ENCODE results near the gene DNAJC13.

The DNAJC13 gene

GRCh38 chr3:132435224-132435910, 18.1 kb downstream of the DNAJC13 start:
- H3K27ac Mint-ChIP-seq, result no peak overlapping the region

GRCh38 chr3:132435911-132436425, 18.7 kb downstream of the DNAJC13 start:
- H3K27ac Mint-ChIP-seq, result peak overlapping the region; percentile 3
- H3K36me3 Mint-ChIP-seq, result peaks cover 45% of the 10 kb centered on the region
- DNase-seq (ENCODE audit: low spot score in 2 of 2), result no peak
- no peaks in the 10 kb centered on the region for H3K9me3 Mint-ChIP-seq
- peaks cover 26% of the 10 kb centered on the region for H3K4me1 Mint-ChIP-seq
- no peak overlapping the region for H3K4me3 Mint-ChIP-seq
- ATAC-seq, result no peak

More at GRCh38 chr3:132435224-132435910, 18.1 kb downstream of the DNAJC13 start:
- H3K4me3 Mint-ChIP-seq, result no peak overlapping the region
- peaks cover 45% of the 10 kb centered on the region for H3K36me3 Mint-ChIP-seq
- H3K4me1 Mint-ChIP-seq, result peaks cover 29% of the 10 kb centered on the region
- ATAC-seq, result peak; percentile 98
- DNase-seq (ENCODE audit: low spot score in 2 of 2), result no peak
- H3K9me3 Mint-ChIP-seq, result no peaks in the 10 kb centered on the region

- DNase-seq (ENCODE audit: low spot score in 2 of 2) (no peak), ATAC-seq (no peak)
- no peaks in the 10 kb centered on the region for H3K4me1 Mint-ChIP-seq
- H3K27ac Mint-ChIP-seq, result no peak overlapping the region
- H3K9me3 Mint-ChIP-seq, result no peaks in the 10 kb centered on the region
- H3K36me3 Mint-ChIP-seq, result peaks cover 16% of the 10 kb centered on the region
- H3K4me3 Mint-ChIP-seq, result no peak overlapping the region
Measured at GRCh38 chr3:132443421-132443820, 26.1 kb downstream of the DNAJC13 start.

- Mint-ChIP-seq H3K4me1 (no peaks in the 10 kb centered on the region), H3K9me3 (no peaks in the 10 kb centered on the region), H3K4me3 (no peak overlapping the region), H3K36me3 (peaks cover 14% of the 10 kb centered on the region), H3K27ac (no peak overlapping the region)
- ATAC-seq (no peak), DNase-seq (ENCODE audit: low spot score in 2 of 2) (no peak)
Measured at GRCh38 chr3:132444383-132444782, 27.1 kb downstream of the DNAJC13 start.

- Mint-ChIP-seq H3K9me3 (no peaks in the 10 kb centered on the region), H3K36me3 (peaks cover 19% of the 10 kb centered on the region), H3K4me3 (no peak overlapping the region), H3K4me1 (no peaks in the 10 kb centered on the region), H3K27ac (no peak overlapping the region)
- ATAC-seq, result no peak
- DNase-seq (ENCODE audit: low spot score in 2 of 2), result no peak
Measured at GRCh38 chr3:132445817-132446216, 28.5 kb downstream of the DNAJC13 start.

GRCh38 chr3:132448216-132448961, 31.1 kb downstream of the DNAJC13 start:
- Mint-ChIP-seq H3K4me3 (no peak overlapping the region), H3K27ac (no peak overlapping the region), H3K4me1 (no peaks in the 10 kb centered on the region), H3K9me3 (no peaks in the 10 kb centered on the region), H3K36me3 (peaks cover 44% of the 10 kb centered on the region)
- ATAC-seq (no peak), DNase-seq (ENCODE audit: low spot score in 2 of 2) (no peak)

GRCh38 chr3:132456136-132456535, 38.8 kb downstream of the DNAJC13 start:
- ATAC-seq (no peak), DNase-seq (ENCODE audit: low spot score in 2 of 2) (no peak)
- Mint-ChIP-seq H3K4me3 (no peak overlapping the region), H3K4me1 (no peaks in the 10 kb centered on the region), H3K9me3 (no peaks in the 10 kb centered on the region), H3K36me3 (peaks cover 92% of the 10 kb centered on the region), H3K27ac (no peak overlapping the region)

- no peak overlapping the region for H3K4me3 Mint-ChIP-seq
- no peaks in the 10 kb centered on the region for H3K4me1 Mint-ChIP-seq
- peaks cover 92% of the 10 kb centered on the region for H3K36me3 Mint-ChIP-seq
- no peaks in the 10 kb centered on the region for H3K9me3 Mint-ChIP-seq
- no peak for ATAC-seq
- no peak for DNase-seq (ENCODE audit: low spot score in 2 of 2)
- H3K27ac Mint-ChIP-seq, result no peak overlapping the region
Measured at GRCh38 chr3:132456571-132456970, 39.3 kb downstream of the DNAJC13 start.

- no peaks in the 10 kb centered on the region for H3K9me3 Mint-ChIP-seq
- ATAC-seq (no peak), DNase-seq (ENCODE audit: low spot score in 2 of 2) (no peak)
- no peak overlapping the region for H3K4me3 Mint-ChIP-seq
- H3K36me3 Mint-ChIP-seq, result peaks cover 93% of the 10 kb centered on the region
- H3K27ac Mint-ChIP-seq, result peak overlapping the region; percentile 65
- H3K4me1 Mint-ChIP-seq, result no peaks in the 10 kb centered on the region
Measured at GRCh38 chr3:132457286-132457685, 40.0 kb downstream of the DNAJC13 start.

GRCh38 chr3:132459551-132459950, 42.2 kb downstream of the DNAJC13 start:
- Mint-ChIP-seq H3K4me1 (no peaks in the 10 kb centered on the region), H3K27ac (no peak overlapping the region), H3K9me3 (no peaks in the 10 kb centered on the region), H3K36me3 (peaks cover 85% of the 10 kb centered on the region), H3K4me3 (no peak overlapping the region)
- ATAC-seq (no peak), DNase-seq (ENCODE audit: low spot score in 2 of 2) (no peak)

GRCh38 chr3:132461544-132461943, 44.2 kb downstream of the DNAJC13 start:
- H3K4me3 Mint-ChIP-seq, result no peak overlapping the region
- no peak for DNase-seq (ENCODE audit: low spot score in 2 of 2)
- peaks cover 83% of the 10 kb centered on the region for H3K36me3 Mint-ChIP-seq
- ATAC-seq, result no peak
- no peak overlapping the region for H3K27ac Mint-ChIP-seq
- no peaks in the 10 kb centered on the region for H3K4me1 Mint-ChIP-seq
- no peaks in the 10 kb centered on the region for H3K9me3 Mint-ChIP-seq

- no peaks in the 10 kb centered on the region for H3K4me1 Mint-ChIP-seq
- no peak overlapping the region for H3K4me3 Mint-ChIP-seq
- peaks cover 90% of the 10 kb centered on the region for H3K36me3 Mint-ChIP-seq
- DNase-seq (ENCODE audit: low spot score in 2 of 2), result no peak
- no peak for ATAC-seq
- H3K27ac Mint-ChIP-seq, result no peak overlapping the region
- no peaks in the 10 kb centered on the region for H3K9me3 Mint-ChIP-seq
Measured at GRCh38 chr3:132464066-132464465, 46.8 kb downstream of the DNAJC13 start.

- ATAC-seq, result no peak
- H3K36me3 Mint-ChIP-seq, result peaks cover 66% of the 10 kb centered on the region
- DNase-seq (ENCODE audit: low spot score in 2 of 2), result no peak
- no peaks in the 10 kb centered on the region for H3K9me3 Mint-ChIP-seq
- H3K4me3 Mint-ChIP-seq, result no peak overlapping the region
- no peaks in the 10 kb centered on the region for H3K4me1 Mint-ChIP-seq
- no peak overlapping the region for H3K27ac Mint-ChIP-seq
Measured at GRCh38 chr3:132469326-132469725, 52.0 kb downstream of the DNAJC13 start.

- H3K4me3 Mint-ChIP-seq, result no peak overlapping the region
- DNase-seq (ENCODE audit: low spot score in 2 of 2), result no peak
- peaks cover 84% of the 10 kb centered on the region for H3K36me3 Mint-ChIP-seq
- no peaks in the 10 kb centered on the region for H3K9me3 Mint-ChIP-seq
- no peak for ATAC-seq
- H3K4me1 Mint-ChIP-seq, result no peaks in the 10 kb centered on the region
- H3K27ac Mint-ChIP-seq, result no peak overlapping the region
Measured at GRCh38 chr3:132486099-132486498, 68.8 kb downstream of the DNAJC13 start.

- ATAC-seq, result no peak
- H3K9me3 Mint-ChIP-seq, result no peaks in the 10 kb centered on the region
- H3K4me3 Mint-ChIP-seq, result no peak overlapping the region
- H3K4me1 Mint-ChIP-seq, result no peaks in the 10 kb centered on the region
- peaks cover 90% of the 10 kb centered on the region for H3K36me3 Mint-ChIP-seq
- DNase-seq (ENCODE audit: low spot score in 2 of 2), result no peak
- H3K27ac Mint-ChIP-seq, result no peak overlapping the region
Measured at GRCh38 chr3:132488151-132488550, 70.8 kb downstream of the DNAJC13 start.

GRCh38 chr3:132499071-132499470, 81.8 kb downstream of the DNAJC13 start:
- no peak for DNase-seq (ENCODE audit: low spot score in 2 of 2)
- no peak overlapping the region for H3K27ac Mint-ChIP-seq
- ATAC-seq, result no peak
- H3K4me3 Mint-ChIP-seq, result no peak overlapping the region
- H3K9me3 Mint-ChIP-seq, result no peaks in the 10 kb centered on the region
- peaks cover 100% of the 10 kb centered on the region for H3K36me3 Mint-ChIP-seq
- no peaks in the 10 kb centered on the region for H3K4me1 Mint-ChIP-seq
